Stimulated activated CD8-positive, alpha-beta memory T cell treated with anti-CD3 and anti-CD28 coated beads, Interleukin-12 subunit alpha, Interleukin-12 subunit beta, amount 100 ng/mL, for 1 hour (primary cell): Measurements from ENCODE around the gene PRRG1.
"Not testable (repeated sequence)": the region's sequence is repeated elsewhere in the genome, so short reads cannot be mapped to it uniquely, and the experiment has no call there.

Experiments used
- DNase-seq: peaks from one replicate; pipeline ENCODE4 v3.0.0-alpha.2; 2020; ENCODE audit warnings: low read depth

Gene PRRG1

GRCh38 chrX:37378830-37379229 is 29.7 kb downstream of the PRRG1 start:
- DNase-seq, result no peak

GRCh38 chrX:37380256-37380655 is 31.1 kb downstream of the PRRG1 start:
- DNase-seq, result no peak

DNA sequence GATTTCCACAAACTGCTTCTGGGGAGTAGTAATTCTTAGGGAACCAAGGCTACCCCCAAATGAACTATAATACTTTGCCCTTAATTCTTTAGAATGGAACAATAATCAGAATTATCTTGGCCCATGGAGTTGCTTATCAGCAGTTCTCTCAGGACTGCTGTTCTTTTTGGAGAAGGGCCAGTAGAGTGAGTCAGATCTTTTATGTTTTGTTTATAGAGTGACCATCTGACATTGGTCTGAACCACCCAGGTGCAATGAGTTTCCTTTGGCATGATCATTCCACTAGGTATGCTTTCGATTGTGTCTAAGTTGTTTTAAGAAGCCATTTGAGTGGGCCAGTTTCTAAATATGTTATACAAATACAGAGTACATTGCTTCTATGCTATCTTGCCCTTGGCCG is 31.8 kb downstream of the PRRG1 start:
- DNase-seq, result no peak

DNA sequence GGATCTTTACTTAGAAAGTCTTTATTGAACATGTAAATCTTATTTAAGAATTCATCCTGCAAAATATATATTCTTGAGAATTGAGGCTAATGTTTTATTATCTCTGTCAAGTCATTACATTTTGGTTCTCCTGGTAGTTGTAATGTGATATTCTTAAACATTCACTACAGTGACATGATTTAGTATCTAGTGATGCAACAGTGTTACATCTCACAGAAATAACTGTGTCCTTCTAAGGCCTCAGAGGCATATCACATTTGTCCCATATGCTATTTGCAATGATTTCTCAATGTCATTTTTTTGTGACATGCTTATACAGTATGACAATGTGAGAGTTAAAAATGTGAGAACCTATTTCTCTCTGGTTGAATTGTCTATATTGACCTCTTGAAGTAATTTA is 34.1 kb downstream of the PRRG1 start:
- no peak for DNase-seq

GRCh38 chrX:37388413-37388812 is 39.2 kb downstream of the PRRG1 start:
- no peak for DNase-seq

DNA sequence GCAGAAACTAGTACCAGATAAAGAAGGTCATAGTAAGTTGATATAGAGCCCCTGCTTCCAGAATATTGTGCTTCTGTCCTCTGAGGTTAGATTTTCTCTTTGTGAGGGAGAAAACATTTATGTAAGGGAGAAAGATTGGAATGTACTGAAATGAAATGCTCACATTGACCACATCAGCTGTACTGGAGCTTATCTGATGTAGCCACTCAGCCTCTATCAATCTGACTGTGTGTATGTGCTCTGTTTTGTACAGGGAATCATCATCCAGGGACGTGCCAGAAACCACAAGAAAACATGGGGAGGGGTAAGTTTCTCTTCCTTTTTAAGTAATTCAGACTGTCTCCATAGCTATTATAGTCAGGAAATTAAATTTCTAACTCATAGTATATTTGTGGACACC is 56.8 kb downstream of the PRRG1 start:
- no peak for DNase-seq

GRCh38 chrX:37407736-37408135 is 58.6 kb downstream of the PRRG1 start:
- no peak for DNase-seq

GRCh38 chrX:37409278-37409677 is 60.1 kb downstream of the PRRG1 start:
- DNase-seq, result no peak

- DNase-seq, result no peak
Observed at GRCh38 chrX:37420185-37420584, 71.0 kb downstream of the PRRG1 start.

DNA sequence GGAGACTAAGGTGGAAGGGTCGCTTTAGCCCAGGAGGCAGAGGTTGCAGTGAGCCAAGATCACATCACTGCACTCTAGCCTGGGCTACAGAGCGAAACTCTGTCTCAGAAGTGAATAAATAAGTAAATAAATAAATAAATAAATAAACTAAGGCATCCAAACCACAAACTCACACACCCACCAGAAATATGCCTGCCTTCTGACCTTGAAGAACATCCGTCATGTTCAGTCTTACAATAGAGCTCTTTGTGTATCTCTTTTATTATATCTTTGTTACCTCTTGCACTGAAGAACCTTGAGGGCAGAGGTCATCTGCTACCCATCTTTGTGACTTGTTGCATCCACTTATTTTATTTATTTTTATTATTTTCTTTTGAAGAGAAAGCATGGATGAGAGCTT is 71.6 kb downstream of the PRRG1 start:
- DNase-seq, result no peak

- DNase-seq, result no peak
Observed at GRCh38 chrX:37424000-37424429, 74.9 kb downstream of the PRRG1 start.

GRCh38 chrX:37425370-37425769 is 76.2 kb downstream of the PRRG1 start:
- no peak for DNase-seq

GRCh38 chrX:37428962-37429361 is 79.8 kb downstream of the PRRG1 start:
- not testable (repeated sequence) for DNase-seq

- no peak for DNase-seq
Observed at GRCh38 chrX:37434362-37434761, 85.2 kb downstream of the PRRG1 start.

- DNase-seq, result no peak
Observed at GRCh38 chrX:37437160-37437559, 88.0 kb downstream of the PRRG1 start.

- no peak for DNase-seq
Observed at GRCh38 chrX:37441377-37441776, 92.2 kb downstream of the PRRG1 start.

GRCh38 chrX:37445182-37445581 is 96.0 kb downstream of the PRRG1 start:
- no peak for DNase-seq

DNA sequence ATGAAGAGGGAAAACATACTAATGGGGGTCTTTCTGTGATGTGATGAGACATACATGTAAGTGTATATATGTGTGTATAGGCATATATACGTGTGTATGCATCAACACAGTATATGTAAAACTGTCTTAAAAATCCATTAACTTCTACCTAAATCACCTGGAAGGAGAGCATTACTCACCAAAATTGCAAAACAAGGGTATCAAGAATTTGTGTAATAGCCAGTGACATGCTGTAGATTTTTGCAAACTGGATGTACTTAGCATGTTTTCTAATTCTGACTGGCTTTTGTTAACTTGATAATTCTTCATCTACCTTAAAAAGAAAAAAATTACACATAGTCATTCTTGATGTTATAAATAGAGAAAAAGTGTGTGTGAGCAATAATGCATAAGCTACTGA is 104.7 kb downstream of the PRRG1 start:
- no peak for DNase-seq

DNA sequence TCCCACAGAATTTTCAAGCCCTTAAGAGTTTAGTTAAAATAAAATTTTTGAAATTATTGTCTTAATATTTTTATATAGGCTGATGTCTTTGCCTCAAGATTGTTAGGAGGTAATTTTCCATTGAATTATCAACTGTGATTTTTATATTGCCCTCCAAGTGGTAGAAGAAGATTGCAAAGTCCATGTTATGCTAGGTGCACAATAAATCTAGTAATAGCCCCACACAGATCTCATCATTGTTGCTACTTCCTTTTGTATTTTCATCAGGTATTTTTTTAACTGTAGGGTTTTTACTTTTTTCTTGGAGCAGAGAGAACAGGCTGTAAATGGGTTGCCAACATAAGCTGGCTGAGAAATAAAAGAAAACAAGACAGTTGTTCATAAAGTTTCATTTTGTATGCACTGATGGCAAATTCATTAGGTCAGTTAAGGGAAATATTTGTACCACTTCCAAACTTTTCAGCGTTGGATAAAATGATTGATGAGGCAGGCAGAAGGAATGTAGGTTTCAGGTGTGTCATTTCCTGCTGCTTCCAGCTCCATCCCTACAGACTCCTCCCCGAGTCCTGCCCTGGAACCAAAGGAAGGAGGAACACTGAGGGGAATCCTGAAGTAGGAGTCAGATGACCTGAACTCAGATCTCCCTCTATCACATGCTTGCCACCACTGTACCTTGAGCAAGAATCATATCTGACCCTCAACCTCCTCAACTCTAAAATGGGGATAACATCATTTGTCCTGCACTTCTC is 105.5 kb downstream of the PRRG1 start:
- DNase-seq, result no peak

DNA sequence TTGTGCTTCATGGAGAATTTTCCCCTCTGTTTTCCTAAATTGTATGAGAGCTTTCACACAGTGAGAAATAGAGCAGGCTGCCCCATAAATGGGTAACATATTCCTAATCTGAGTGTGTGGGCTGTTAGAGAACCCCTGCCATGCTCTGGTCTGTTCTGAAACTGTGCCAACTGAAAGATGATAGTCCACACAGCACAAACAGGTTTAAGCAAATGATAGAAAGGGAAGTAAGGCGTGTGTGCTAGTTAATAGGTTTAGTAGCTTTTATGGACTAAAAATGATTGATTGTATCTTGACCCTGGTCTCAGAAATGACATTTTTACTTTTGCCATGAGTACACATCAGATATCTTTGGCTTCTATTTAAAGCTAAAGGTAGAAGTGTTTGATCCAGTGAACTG is 106.2 kb downstream of the PRRG1 start:
- no peak for DNase-seq

DNA sequence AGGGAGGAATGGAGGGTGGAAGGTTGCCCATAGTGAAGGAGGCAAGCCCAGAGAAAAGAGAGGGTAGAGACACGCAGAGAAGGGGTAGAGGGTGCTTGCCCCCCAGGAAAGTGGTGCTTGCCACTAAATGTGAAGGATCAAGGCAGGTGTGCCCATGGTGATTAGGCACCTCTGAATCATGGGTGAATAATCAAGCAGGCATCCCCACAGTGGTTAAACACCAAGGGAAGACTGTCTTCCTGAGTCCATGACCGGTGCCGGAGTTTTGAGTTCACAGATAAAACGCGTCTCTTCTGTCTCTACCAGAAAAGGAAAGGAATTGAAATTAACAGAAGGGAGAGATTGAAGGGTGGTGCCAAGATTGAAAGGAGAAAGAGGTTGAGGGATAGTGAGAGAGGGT is 111.1 kb downstream of the PRRG1 start:
- not testable (repeated sequence) for DNase-seq

DNA sequence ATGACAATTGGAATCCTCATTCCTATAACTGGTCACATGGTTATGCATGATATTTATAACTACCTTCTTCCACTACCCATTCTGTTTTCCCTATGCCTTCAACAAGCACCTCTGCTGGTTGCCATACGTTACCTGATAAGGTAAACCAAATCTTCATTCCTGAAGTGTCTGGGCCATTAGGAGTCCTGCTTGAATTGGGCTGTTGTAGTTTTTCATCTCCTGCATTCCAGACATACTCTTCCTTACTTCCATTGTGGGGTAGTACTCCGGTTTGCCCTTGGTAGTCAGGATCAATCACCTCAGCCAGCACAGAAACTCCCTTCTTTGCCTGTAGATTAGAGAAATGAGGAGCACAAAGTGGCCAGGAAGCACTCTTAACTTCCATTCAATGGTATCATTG is 113.2 kb downstream of the PRRG1 start:
- no peak for DNase-seq

- no peak for DNase-seq
Observed at GRCh38 chrX:37468124-37468739, 119.1 kb downstream of the PRRG1 start.

DNA sequence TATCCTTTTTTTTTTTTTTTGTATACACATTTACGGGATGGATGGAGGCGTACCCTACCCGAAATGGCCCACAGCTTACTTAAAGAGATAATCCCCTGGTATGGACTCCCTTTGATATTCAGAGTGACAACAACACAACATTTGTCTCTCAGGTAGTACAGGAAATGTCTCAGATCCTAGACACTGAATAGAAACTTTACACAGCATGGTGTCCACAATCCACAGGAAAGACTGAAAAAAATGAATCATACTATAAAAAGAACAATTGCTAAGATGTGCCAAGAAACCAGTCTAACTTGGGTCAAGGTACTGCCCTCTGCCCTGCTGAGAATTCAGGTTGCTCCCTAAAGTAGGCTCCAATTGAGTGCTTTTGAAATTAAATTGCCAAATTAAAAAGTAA is 121.5 kb downstream of the PRRG1 start:
- DNase-seq, result no peak
